Type B pancreatic cell (in vitro differentiated cells): ENCODE measurements around the gene LRRC4. TPM values are rescaled to one million over a fixed set of nuclear protein-coding genes. Genes with fewer than 3 reads are reported as not detected.

Source experiments
- DNase-seq: peaks from one replicate; pipeline ENCODE4 v3.0.0; 2021; ENCODE audit warnings: mixed read lengths; ENCODE audit not compliant: unreplicated experiment; ENCODE audit errors: extremely low spot score
- H3K27ac Mint-ChIP-seq: 2 replicates; pipeline ENCODE4 v1.8.0; 2021; ENCODE audit warnings: mild to moderate bottlenecking, mixed read lengths
- H3K27me3 Mint-ChIP-seq: 2 replicates; pipeline ENCODE4 v1.8.0; 2021; ENCODE audit warnings: mixed read lengths
- H3K36me3 Mint-ChIP-seq: 2 replicates; pipeline ENCODE4 v1.8.0; 2021; ENCODE audit warnings: mixed read lengths
- H3K4me1 Mint-ChIP-seq: one replicate; pipeline ENCODE4 v1.8.0; 2021; ENCODE audit warnings: mixed read lengths; ENCODE audit not compliant: unreplicated experiment
- H3K4me3 Mint-ChIP-seq: 2 replicates; pipeline ENCODE4 v1.8.0; 2021; ENCODE audit warnings: mild to moderate bottlenecking, mixed read lengths
- H3K9me3 Mint-ChIP-seq: 2 replicates; pipeline ENCODE4 v1.8.0; 2021; ENCODE audit warnings: mixed read lengths
- long read RNA-seq: library from polyadenylated mRNA; unstranded; transcript quantifications from one replicate; pipeline ENCODE4 v2.0.0, GENCODE V29; 2020
- total RNA-seq: library from RNA; stranded (reverse); gene quantifications from 2 replicates; pipeline ENCODE4 v1.2.1, GENCODE V29; 2021; ENCODE audit warnings: low replicate concordance
- TF ChIP-seq, protein P1 (sequence below): fragments of 200-600 bp; sonication (generic); conservative IDR thresholded peaks from 2 replicates; pipeline ENCODE4 v1.5.0; 2021; ENCODE audit warnings: antibody characterized with exemption, mild to moderate bottlenecking

The LRRC4 gene
- total RNA-seq: 12.5 and 37.7 TPM in 2 replicates
- long read RNA-seq, partial matches to known transcripts: 0 of 4 reads
- long read RNA-seq, other reads (novel, unspliced or antisense): 4 of 4 reads

GRCh38 chr7:128030654-128031611 lies at the start of gene LRRC4:
LRRC4 (minus strand) TSS chr7:128031437; CDS start chr7:128030640, 797 bp downstream.
- DNase-seq: no peak
- TF ChIP-seq, protein P1, sequence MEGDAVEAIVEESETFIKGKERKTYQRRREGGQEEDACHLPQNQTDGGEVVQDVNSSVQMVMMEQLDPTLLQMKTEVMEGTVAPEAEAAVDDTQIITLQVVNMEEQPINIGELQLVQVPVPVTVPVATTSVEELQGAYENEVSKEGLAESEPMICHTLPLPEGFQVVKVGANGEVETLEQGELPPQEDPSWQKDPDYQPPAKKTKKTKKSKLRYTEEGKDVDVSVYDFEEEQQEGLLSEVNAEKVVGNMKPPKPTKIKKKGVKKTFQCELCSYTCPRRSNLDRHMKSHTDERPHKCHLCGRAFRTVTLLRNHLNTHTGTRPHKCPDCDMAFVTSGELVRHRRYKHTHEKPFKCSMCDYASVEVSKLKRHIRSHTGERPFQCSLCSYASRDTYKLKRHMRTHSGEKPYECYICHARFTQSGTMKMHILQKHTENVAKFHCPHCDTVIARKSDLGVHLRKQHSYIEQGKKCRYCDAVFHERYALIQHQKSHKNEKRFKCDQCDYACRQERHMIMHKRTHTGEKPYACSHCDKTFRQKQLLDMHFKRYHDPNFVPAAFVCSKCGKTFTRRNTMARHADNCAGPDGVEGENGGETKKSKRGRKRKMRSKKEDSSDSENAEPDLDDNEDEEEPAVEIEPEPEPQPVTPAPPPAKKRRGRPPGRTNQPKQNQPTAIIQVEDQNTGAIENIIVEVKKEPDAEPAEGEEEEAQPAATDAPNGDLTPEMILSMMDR: peak; percentile 42
- Mint-ChIP-seq H3K9me3 (no peaks in the 10 kb centered on the region), H3K36me3 (peaks cover 14% of the 10 kb centered on the region), H3K4me1 (peaks cover 23% of the 10 kb centered on the region), H3K27ac (peak within 1 kb of the TSS; percentile 93), H3K4me3 (peak within 1 kb of the TSS; percentile 93), H3K27me3 (peaks cover 32% of the 10 kb centered on the region)

- H3K27ac Mint-ChIP-seq: no peak overlapping the region
- H3K36me3 Mint-ChIP-seq: peaks cover 6% of the 10 kb centered on the region
- no peak for DNase-seq
- no peak overlapping the region for H3K4me3 Mint-ChIP-seq
- no peaks in the 10 kb centered on the region for H3K27me3 Mint-ChIP-seq
- peaks cover 13% of the 10 kb centered on the region for H3K4me1 Mint-ChIP-seq
- TF ChIP-seq, protein P1: no peak
- no peaks in the 10 kb centered on the region for H3K9me3 Mint-ChIP-seq
These were observed 48.9 kb upstream of the LRRC4 start for GRCh38 chr7:128080169-128080568.

- Mint-ChIP-seq H3K27ac (no peak overlapping the region), H3K36me3 (peaks cover 2% of the 10 kb centered on the region), H3K27me3 (no peaks in the 10 kb centered on the region), H3K9me3 (no peaks in the 10 kb centered on the region), H3K4me1 (peaks cover 9% of the 10 kb centered on the region), H3K4me3 (no peak overlapping the region)
- no peak for DNase-seq
- TF ChIP-seq, protein P1: no peak
These were observed 47.1 kb upstream of the LRRC4 start for GRCh38 chr7:128078309-128078708.

GRCh38 chr7:128076796-128077271 lies 45.6 kb upstream of the LRRC4 start:
- Mint-ChIP-seq H3K27me3 (no peaks in the 10 kb centered on the region), H3K9me3 (no peaks in the 10 kb centered on the region), H3K36me3 (no peaks in the 10 kb centered on the region), H3K4me3 (no peak overlapping the region), H3K27ac (peak overlapping the region; percentile 21), H3K4me1 (no peaks in the 10 kb centered on the region)
- TF ChIP-seq, protein P1: no peak
- no peak for DNase-seq

DNA sequence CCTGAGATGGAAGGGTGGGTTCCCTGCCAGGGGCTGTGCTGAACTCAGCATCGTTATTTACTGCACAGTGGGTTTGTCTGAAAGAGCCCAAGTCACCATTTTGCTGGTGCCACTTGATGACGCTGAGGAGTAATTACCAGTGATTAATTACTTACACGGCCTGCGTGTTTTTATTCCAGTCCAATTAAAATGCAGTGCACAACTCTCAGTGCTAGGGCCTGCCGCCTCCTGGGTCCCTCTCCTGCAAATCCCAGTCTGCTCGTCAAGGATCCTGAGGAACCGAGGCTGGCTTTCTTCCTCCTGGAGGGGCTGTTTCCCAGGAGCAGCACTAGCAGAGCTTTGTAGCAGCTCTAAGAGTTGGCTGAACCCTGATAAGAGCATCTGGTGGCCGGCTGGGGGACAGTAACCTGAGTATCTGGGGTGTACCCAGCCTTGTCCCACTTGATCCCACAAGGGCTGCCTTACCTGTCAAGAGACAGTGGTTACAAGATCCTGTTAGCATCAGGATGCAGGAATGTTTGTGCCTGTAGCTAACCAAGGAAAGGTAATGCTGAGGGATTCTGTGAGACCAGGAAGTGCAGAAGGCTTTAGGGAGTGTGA lies 45.1 kb upstream of the LRRC4 start:
- Mint-ChIP-seq H3K27ac (no peak overlapping the region), H3K9me3 (no peaks in the 10 kb centered on the region), H3K27me3 (no peaks in the 10 kb centered on the region), H3K36me3 (peaks cover 3% of the 10 kb centered on the region), H3K4me1 (no peaks in the 10 kb centered on the region), H3K4me3 (no peak overlapping the region)
- DNase-seq: no peak
- TF ChIP-seq, protein P1: no peak
